GM11168 (cell line): Measurements from ENCODE around the gene CHN2.

Experiments
- in situ Hi-C: fragments of 300-500 bp; cut with MboI; formaldehyde crosslinking; loops from one replicate; pipeline ENCODE4 v1.12.0; 2022; ENCODE audit warnings: low sequenced_read_pairs; ENCODE audit not compliant: unreplicated experiment

Gene CHN2

DNA sequence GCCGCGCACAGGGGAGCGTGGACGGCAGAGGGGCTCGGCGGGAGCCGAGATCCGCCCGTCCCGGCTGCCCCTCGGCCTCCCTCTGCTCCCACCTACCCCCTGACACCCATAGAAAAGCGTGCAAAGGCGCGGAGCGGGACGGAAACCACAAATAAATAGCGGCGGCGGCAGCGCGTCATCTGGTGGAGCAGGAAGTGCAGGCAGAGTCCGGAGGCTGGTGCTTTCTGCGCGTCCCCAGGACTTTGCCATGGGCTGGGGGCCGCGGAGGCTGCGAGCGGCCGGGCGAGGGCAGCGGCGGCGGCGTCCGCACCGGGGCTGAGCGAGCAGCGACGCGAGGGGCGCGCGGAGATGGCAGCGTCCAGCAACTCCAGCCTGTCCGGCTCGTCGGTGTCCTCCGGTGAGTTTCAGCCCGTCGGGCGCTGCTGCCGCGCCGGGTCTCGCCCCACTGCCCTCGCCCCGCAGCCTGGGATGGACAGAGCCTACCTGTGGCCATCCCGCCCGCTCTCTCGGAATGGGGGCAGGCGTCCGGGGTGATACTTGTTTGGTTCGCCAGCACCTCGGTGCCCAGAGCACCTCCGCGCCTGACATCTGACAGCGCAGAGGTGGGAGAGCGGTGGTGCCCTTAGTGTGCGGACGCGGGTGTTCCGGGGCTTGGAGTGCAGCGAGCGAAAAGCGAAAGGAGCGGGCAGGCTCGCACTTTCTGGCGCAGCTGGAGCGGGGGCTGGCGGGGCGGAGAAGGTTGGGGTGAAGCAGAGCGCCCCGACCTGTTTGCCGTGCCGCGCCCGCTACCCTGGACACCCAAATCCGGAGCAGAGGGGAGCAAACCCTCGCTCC is at the start of gene CHN2:
CHN2 (plus strand) TSS at position 182 of the 834 bp plus-strand sequence.
- in situ Hi-C loops: loop anchor here (10.0 kb wide), 1 partner anchor 210 kb away; no protein-coding TSS in a partner anchor

DNA sequence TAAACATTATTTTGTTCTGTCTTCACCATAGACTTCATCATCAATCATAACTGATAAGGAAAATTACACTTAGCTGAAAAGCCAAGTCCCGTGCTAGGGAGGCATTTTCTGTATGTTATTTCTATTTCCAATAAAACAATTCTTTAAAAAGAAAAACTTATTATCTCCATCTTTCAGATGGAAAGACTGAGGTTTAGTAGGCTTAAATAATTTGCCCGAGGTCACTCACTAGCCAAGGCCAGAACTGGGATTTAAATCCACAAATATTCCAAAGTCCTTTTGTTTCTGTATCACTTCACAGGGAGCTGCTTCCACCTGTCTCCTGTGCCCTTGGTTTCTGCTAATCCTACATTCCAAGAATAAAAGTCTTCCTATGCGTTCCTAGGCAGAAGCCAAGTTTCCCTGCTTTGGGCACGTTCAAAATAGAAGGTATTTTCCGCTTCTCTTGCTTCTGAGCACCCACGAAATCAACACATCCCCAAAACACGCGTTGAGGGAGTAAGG is 49.0 kb upstream of the CHN2 start:
- in situ Hi-C loops: no loop called here

DNA sequence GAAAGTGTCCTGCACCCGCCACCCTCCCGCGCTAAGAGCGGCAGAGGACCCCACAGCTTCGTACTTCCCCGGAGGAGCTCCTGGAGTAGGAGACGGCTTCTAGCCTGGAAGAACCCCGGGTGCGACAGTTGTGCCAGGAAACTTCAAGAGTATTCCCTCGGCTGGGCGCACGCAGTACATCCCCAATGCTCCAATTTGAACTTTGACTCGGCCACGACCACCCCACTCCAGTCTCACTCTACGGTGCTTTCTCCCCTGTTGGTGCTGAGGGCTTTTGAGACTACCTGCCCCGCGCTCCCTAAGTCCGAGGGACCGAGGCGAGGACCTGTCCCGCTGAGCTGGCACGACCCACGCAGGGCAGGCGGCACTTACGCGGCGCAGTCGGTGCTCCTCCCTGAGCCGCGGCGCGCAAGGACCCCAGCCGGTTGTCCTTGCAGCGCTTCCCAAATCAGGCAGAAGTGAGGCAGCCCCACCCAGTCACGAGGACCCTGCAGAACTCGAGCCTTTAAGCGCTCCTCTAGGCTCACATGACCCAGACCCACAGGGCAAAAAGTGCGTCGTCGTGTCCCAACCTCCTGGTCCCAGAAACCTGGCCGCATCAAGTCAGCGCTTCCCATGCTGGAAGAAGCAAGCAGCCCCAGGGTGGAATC is 48.4 kb upstream of the CHN2 start, which contains the start of gene CPVL:
CPVL (minus strand) TSS at position 481 of the 650 bp plus-strand sequence. CDS start 25,476 bp downstream, outside the sequence.
- in situ Hi-C loops: no loop called here

DNA sequence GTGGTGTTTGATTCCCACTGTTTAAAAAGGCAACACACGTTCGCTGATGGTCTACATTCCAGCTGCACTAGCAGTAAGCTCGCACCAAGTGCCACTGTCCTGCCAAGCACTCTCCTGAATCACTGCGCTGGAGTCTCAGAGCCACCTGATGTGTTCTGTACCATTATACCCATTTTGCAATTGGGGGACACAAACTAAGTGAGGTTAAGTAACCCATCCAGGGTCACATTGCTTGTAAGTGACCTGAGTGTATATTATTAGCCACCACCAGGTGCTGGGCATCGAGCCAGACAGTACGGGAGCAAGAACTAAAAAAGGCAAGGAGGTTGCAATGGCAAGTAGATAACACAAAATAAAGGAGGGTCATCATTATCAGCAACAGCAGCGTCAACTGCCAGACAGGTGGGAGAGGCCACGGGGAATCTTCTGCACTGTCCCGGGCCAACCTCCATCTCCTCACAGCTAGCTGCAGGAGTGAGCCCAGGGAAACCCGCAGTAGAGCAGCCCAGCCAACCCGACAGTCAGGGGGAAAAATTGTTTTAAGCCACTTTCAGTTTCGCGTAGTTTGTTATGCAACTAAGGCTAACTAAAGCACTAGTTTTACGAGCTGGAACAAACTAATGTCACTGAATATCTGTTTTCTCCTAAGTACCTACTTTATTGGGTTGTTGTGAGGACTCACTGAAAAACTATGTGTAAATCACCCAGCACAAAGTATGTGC is 47.5 kb upstream of the CHN2 start:
- in situ Hi-C loops: no loop called here

DNA sequence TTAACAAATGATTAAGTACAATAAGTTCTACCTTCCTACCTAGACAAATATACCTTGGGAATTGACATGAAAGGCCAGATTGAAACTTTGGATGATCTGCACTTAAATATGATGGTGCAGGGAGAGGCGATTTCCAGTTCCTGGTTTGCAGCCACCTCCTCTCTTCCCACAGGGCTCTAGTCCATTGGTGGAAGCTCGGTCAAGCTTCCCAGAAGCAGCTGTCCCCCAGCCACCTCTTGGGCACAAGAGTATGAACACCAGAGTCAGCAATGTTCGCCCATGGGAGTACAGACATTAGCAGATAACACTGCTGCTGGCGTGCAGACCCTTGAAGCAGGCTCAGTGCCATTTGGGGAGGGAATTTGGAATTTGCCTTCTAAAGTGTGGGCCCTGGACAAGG is 46.8 kb upstream of the CHN2 start:
- in situ Hi-C loops: no loop called here

DNA sequence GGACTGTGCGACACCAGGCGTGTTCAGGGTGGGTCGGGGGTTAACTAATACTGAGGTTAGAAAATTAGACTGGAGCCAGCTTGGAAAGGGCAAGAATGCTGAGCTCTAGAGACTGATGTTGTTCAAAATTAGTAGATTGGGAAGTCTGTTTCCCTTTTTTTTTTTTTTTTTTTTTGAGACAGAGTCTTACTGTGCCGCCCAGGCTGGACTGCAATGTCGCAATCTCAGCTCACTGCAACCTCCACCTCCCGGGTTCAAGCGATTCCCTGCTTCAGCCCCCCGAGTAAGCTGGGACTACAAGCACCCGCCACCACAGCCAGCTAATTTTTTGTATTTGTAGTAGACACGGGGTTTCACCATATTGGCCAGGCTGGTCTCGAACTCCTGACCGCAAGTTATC is 45.5 kb upstream of the CHN2 start:
- in situ Hi-C loops: no loop called here

DNA sequence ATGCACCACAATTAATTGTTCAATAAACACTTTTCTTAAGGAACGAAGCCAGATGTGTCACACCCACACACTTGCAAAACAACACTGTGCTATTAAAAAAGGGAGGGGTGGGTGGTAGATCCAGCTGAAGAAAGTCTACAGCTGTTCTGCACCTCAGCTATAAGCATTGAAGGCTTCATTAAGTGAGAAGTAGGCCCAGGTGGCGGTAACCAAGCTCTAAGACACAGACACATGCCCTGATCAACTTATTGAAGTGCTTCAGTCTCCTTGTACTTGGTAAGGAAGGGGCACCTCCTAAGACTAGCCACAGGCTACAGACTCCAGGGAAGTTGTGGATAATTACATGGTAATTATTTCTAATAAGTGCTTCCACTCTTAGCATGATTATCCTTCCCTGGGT is 43.7 kb upstream of the CHN2 start:
- in situ Hi-C loops: no loop called here

DNA sequence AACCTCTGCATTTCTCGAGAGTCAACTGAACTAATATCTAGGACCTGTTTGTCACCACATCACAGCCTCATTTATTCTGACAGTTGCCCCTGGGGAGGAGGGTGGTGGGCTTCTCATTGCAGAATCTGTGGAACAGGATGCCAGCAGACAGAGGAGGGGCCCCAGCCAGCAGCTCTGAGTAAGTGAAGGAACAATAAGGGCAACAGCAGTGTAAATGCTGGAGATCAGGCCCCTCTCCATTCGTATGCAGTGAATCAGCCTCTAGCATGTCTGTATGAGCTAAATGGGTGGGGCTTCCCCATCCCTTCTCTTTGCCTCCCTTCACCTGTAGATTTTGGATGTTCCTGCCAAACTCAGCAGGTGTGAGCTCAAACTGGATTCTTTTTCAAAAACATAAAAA is 40.5 kb upstream of the CHN2 start:
- in situ Hi-C loops: no loop called here

DNA sequence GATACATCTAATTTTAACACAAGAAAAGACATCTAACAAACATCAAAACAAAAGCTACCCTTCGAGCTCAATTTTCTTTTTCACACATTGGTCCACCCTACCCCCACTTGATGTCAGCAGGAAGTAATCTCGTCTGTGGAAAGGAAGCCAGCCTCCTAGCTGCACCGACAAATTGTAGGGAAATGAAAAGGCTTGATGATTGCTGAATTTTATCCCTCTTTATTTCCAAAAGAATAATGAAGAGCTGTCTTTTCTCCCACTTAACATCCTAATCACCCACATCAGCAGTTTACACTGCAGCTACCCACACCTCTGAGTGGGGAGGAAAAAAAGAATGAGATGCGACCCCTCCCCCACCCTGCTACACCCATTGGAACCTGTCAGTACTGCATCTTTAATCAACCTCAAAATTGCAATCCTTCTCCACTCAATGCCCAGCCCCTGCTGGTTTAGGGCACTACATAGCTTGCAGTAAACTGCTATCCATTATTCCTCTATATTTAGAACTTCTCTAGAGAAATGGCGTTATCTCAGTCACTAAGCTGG is 37.6 kb upstream of the CHN2 start:
- in situ Hi-C loops: no loop called here

DNA sequence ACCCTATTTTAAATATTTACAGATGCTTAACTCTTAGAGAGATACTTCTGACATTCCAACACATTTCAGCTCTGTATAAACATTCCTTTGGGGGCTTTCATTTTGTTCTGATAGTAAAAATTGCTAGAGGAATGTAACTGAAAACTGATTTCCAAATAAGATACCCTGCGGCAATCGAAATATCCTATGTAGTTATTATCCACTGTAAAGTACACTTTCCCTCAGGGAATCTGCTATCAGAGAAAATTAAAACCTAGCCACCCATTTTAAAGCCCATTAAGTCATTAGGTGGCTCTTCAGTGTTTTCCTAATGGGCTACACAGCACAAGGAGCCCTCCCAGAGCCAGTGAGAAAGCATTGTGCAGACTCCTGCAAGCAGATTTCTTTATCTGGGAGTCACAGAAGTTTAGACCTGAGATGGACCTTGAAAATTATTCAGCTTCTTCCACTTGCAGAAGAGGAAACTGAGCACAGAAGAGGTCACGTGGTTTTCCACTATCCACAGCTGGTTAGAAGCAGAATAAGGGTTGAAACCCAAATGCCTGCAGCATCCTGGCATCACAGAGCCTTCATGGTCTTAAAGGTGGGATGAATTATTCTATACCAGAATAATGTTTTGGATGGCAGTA is 35.7 kb upstream of the CHN2 start:
- in situ Hi-C loops: no loop called here

DNA sequence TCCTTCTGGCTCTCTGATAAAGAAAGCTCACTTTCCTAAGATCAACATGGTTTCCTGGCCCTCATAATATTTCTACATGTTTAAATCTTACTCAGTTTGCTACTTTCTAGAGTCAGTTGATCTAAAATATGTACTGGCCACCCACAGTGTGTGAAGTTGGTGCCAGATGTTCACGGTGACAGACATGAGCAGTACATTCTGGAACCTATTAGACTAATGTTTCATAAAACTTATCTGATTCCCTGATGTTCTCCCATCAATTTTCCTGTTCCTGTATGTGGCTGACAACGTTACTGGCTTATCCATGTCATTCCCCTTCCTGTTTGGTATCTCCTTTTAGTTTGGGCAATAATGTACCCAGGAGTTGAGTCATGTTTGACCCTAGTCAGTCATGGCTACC is 34.5 kb upstream of the CHN2 start:
- in situ Hi-C loops: no loop called here

DNA sequence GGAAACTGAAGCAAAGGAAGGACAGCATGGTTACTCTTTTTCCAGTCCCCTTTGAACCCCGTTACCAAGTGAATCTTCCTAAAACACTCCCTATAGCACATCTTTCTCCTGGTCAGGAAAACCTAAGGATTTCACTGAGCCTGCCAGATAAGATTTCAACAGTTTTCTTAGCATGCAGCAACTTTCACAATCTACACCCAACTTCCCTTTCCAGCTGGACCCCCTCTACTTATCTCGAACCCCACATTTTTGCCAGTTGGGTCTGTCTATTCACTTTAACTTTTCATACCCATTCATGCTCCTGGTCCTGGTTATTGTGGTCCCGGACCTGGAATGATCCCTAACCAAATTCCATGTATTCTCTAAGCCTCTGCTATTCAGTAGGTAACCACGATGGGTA is 33.3 kb upstream of the CHN2 start:
- in situ Hi-C loops: no loop called here

DNA sequence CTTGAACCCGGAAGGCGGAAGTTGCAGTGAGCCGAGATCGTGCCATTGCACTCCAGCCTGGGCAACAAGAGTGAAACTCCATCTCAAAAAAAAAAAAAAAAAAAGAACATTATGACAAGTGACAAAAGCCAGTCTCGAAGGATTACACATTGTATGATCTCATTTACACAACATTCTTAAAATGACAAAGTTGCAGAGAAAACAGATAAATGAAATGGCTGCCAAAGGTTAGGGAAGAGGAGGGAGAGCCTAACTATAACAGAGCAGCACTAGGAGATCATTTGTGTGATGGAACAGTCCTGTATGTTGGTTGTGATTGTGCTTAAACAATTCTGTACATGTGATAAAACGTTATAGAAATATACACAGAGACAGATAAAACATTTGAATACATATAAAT is 32.0 kb upstream of the CHN2 start:
- in situ Hi-C loops: no loop called here

DNA sequence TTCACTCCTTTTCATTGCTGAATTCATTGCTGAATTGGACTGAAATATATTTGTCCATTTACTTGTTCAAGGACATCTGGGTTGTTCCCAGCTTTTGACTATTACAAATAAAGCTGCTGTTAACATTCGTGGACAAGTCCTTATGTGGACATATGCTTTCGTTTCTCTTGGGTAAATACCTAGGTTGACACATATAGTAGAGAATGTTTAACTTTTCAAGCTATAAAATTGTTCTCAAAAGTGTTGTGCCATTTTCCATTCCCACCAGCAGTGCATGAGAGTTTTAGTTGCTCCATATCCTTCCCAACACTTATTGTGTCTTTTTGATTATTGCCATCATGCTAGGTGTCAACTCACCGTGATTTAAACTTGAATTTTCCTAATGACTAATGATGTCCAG is 30.7 kb upstream of the CHN2 start:
- in situ Hi-C loops: no loop called here

DNA sequence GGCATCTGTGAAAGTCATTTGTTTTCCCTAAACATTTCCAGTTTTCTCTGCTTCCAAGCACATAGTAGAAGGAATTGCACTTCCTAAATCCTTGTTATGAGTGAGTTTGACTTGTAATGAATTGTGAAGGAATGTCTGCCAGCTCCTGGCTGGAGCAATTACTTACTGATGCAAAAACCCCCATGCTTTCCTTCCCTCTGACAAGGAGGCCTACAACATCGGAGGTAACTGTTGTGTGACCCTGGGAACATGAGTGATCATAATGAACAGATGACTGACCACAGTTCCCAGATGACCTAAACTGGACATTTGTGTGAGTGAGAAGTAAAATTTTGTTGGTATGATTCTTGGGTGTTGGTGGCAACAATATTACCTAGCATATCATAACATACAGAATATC is 26.9 kb upstream of the CHN2 start:
- in situ Hi-C loops: no loop called here

DNA sequence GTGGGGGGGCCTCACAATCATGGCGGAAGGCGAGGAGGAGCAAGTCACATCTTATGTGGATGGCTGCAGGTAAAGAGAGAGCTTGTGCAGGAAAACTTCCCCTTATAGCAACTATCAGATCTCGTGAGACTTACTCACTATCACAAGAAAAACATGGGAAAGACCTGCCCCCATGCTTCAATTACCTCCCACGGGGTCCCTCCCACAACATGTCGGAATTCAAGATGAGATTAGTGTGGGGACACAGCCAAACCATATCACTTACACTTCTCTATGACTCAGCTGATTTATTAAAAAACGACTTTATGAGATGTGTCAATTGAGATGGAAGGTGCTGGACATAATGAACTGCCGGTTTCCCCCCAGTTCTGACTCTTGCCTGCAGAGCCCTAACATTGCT is 23.8 kb upstream of the CHN2 start:
- in situ Hi-C loops: no loop called here

DNA sequence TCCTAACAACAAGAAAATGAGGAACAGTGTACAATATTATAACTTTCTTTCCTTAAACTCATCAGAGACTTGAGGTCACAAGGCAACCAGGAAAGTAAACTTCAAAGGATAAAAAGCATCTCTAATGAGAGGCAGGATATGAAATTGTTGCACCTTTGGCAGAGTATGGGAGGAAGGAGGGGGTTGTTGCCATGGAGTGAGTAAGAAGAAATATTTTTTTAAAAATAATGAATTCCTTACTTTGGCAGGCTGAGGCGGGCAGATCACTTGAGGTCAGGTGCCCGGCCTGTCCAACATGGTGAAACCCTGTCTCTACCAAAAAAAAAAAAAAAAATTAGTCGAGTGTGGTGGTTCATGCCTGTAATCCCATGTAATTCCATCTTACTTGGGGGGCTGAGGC is 21.1 kb upstream of the CHN2 start:
- in situ Hi-C loops: no loop called here

DNA sequence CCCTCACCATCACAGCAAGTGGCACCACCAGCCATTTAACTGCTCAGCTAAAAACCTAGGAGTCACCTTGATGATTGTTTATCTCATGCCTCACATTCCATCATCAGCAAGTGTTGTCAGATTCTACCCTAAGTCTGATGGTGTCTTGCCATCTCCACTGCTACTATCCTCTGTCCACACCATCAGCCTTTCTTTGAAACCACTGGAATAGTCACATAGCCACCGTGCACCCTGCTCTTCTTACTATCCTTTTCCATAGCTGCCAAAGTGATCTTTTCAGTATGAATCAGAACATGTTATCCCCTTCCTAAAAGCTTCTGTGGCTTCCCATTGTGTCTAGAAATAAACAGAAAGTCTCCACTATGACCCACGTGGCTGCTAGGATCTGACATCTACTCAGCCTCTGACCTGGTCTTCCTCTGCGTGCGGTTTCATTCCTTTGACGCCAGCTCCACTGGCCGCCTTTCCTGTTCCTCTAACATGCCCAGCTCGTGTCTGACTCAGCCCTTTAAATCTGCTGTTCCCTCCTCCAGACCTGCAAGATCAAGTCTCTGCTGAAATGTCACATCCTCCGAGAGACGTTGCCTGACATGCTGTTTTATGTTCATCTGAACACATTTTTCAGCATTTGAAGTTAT is 16.5 kb upstream of the CHN2 start:
- in situ Hi-C loops: no loop called here

DNA sequence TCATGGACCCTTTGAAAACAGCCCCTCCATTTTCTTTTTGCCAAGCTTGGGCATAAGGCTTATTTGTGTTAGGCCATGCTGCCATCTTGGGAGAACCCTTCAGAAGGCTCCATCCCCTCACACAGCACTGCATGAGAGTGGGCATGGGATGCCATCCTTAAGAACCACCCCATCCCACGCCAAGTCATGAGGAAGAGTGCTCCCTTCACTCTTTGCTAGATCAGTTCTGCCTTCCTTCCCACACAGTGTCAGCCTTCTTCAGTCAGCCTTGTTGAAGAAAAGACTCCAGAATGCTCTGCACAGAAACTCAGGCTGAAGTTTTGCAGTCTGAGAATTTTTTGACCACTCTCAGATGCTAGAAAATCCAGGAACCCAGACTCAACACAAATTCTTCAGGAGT is 15.5 kb upstream of the CHN2 start:
- in situ Hi-C loops: no loop called here

DNA sequence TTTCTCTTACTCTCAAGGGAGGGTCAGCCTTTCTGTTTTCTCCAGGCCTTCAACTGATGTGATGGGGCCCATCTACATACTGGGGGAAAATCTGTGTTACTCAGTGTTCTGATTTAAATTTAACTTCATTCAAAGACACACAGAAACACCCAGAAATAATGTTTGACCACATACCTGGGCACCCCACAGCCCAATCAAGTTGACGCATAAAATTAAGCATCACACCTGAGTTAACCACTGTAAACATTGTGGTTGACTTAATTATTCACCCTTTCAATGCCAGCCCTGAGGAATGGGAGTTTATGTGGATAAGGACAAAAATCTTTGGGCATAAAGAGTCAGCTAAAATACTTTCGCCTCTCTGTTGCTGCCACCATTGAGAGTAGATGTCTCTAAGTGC is 10.0 kb upstream of the CHN2 start:
- in situ Hi-C loops: no loop called here
